Middle frontal gyrus (tissue), 1 donor: Measurements from ENCODE around the gene CNKSR3.
"Not testable (repeated sequence)": the region's sequence is repeated elsewhere in the genome, so short reads cannot be mapped to it uniquely, and the experiment has no call there.

Source experiments
- DNase-seq: peaks from one replicate; pipeline ENCODE4 v3.0.0-alpha.2; 2015; ENCODE audit warnings: low spot score; ENCODE audit errors: extremely low spot score

Gene CNKSR3

GRCh38 chr6:154510144-154510905 lies at the start of gene CNKSR3:
CNKSR3 (minus strand) TSS chr6:154510685; CDS start chr6:154510114, 571 bp downstream.
- peak; percentile 53 for DNase-seq

- DNase-seq = no peak
Measured at GRCh38 chr6:154558984-154559383, 48.5 kb upstream of the CNKSR3 start.

DNA sequence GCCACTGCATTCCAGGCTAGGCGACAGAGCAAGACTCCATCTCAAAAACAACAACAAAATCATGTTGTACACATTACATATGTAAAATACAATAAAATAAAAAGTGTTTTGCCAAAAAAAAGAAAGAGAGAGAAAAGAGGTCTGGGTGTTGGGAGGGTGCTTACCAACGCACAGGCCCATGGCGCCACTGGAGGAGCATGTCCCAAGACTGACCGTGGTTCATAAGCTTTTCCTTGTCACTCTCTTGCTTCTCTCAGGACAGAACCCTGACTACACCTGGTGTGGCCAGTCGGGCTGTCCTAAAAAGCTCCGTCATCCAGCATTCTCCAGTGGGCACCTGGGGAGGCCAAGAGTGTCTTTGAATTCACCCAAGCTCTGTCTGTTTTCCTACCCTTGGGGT lies 48.0 kb upstream of the CNKSR3 start:
- no peak for DNase-seq

- no peak for DNase-seq
Measured at GRCh38 chr6:154555073-154555677, 44.7 kb upstream of the CNKSR3 start.

- DNase-seq = no peak
Measured at GRCh38 chr6:154554491-154554890, 44.0 kb upstream of the CNKSR3 start.

DNA sequence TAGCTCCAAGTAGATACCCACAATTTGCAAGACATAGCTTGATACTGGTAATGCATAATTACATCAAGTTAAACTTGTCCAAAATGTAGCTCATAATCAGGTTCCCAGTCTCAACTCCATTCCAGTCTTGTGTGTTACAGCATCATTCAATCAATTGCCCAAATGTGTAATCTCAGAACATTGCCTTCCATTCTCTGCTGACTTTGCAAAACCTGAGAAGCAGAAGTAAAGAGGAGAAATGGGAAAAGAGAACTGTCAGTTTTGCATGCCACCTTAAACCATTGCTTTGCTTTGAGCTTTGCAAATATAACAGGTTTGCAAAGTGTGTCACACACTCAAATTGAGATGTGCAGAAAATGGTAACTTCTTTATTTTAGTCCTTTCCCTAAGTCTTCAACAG lies 40.3 kb upstream of the CNKSR3 start:
- DNase-seq = no peak

- DNase-seq = no peak
Measured at GRCh38 chr6:154549179-154549578, 38.7 kb upstream of the CNKSR3 start.

DNA sequence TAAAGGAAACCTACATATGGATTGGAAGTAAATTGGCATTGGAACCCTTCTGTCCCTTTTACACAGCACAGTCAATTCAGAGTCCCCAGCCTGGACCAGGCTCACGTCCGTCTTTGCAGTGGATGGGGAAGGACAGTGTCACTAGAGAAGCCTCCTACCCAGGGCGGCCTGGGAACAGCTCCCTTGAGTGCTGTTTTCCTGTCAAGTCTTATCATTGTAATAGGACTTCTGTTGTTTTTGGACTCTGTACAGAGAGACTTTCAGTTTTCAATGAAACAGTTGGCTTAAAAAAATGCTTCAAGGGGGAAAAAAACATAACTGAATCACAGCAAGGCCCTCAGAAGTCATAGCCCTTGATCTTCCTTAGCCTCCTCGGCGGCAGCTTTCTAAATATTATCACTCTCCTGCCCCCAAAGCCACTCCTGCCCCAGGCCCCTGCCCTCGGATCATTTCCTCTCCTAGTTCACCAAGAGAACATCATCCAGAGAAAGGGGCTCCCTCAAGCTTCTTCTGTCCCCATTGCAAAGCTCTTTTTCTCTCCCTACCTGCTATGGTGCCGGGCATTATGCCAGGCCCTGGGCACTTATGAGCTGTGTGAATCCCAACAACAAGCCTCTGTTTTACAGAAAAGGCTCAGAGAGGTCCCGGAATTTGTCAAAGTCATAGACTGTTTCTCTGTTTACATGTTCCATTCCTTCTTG lies 37.8 kb upstream of the CNKSR3 start:
- DNase-seq = no peak

DNA sequence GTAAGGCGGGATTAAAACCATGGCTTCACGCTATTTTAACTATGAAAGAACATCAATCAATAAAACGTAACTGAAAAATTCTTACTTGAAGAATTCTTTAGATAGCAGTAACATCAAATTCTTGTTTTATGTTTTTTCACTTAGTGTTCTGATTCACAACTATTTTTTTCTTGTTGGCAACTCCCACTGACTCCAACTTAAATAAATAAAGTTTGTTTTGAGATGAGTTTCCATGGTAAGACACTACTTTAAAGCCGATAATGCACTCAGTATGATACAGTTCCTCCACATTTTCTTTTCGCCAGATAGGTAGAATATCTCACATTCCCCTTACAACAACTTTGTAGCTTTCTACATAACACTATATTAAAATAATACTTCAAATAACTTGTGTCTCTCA lies 33.1 kb upstream of the CNKSR3 start:
- DNase-seq = no peak

GRCh38 chr6:154542747-154543146 lies 32.3 kb upstream of the CNKSR3 start:
- no peak for DNase-seq

DNA sequence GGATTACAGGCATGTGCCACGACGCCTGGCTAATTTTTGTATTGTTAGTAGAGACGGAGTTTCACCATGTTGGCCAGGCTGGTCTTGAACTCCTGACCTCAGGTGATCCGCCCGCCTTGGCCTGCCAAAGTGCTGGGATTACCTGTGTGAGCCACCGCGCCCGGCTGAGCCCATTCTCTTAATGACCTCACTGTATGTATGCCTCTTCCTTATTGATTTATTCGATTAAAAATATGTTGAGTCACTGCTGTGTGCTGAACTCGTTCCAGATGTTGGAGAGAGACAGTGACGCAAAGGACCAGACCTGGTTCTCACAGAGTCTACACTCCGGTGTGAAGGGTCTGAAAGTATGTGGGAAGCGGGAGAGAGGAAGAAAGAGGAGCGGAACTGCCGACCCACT lies 31.4 kb upstream of the CNKSR3 start:
- DNase-seq = not testable (repeated sequence)

- DNase-seq = no peak
Measured at GRCh38 chr6:154539593-154540269, 29.2 kb upstream of the CNKSR3 start.

GRCh38 chr6:154538640-154539191 lies 28.2 kb upstream of the CNKSR3 start:
- DNase-seq = no peak

- DNase-seq = no peak
Measured at GRCh38 chr6:154537511-154538325, 27.2 kb upstream of the CNKSR3 start.

GRCh38 chr6:154536999-154537398 lies 26.5 kb upstream of the CNKSR3 start:
- DNase-seq = no peak

GRCh38 chr6:154536255-154536654 lies 25.8 kb upstream of the CNKSR3 start:
- DNase-seq = no peak

- DNase-seq = no peak
Measured at GRCh38 chr6:154535851-154536250, 25.4 kb upstream of the CNKSR3 start.

DNA sequence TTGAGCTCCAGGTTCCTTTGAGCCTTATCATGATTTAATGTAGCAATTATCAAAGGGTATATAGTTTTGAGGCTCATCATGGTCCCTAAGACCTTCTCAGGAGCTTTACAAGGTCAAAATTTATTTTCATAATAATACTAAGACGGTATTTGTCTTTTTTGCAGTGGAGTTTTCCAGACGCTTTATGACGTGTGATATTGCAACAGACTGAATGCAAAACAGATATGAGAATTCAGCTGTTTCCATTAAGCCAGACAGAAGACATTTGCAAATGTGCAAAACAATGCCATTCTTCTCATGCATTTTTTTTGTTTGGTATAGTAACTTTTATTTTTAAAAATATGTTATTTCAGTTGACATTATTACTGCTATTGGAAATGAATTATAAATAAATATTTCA lies 24.7 kb upstream of the CNKSR3 start:
- no peak for DNase-seq

GRCh38 chr6:154534531-154534930 lies 24.0 kb upstream of the CNKSR3 start:
- DNase-seq = no peak

DNA sequence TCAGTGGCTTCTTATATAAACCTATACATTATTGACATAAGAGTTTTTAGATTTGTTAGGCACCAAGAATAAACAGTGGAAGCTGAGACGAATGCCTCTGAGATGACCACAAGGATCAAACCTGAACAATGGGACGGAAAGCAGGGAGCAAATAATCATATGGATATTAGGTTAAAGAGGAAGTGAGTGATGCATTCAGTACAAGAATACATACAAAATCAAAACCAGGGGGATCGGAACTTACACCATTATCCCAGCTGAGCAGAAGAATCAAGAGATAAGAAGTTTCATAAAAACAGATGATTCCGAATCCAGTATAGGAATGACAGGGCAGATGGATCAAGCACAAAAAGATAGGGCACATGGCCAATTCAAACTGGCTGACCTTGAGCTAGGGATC lies 21.9 kb upstream of the CNKSR3 start:
- no peak for DNase-seq

GRCh38 chr6:154529957-154530356 lies 19.5 kb upstream of the CNKSR3 start:
- DNase-seq = no peak
